C1 segment of cervical spinal cord (tissue), 14 donors: ENCODE data around the gene PAN3.
A peak's percentile ranks its signal among the peaks of the same experiment; 100 is the strongest.
"Not testable (repeated sequence)": the region's sequence is repeated elsewhere in the genome, so short reads cannot be mapped to it uniquely, and the experiment has no call there.

Source experiments
- DNase-seq, 14 donors: peaks; one replicate each; lab custom pipeline; 2025; lab: John Stamatoyannopoulos, UW

The PAN3 gene, protein sequence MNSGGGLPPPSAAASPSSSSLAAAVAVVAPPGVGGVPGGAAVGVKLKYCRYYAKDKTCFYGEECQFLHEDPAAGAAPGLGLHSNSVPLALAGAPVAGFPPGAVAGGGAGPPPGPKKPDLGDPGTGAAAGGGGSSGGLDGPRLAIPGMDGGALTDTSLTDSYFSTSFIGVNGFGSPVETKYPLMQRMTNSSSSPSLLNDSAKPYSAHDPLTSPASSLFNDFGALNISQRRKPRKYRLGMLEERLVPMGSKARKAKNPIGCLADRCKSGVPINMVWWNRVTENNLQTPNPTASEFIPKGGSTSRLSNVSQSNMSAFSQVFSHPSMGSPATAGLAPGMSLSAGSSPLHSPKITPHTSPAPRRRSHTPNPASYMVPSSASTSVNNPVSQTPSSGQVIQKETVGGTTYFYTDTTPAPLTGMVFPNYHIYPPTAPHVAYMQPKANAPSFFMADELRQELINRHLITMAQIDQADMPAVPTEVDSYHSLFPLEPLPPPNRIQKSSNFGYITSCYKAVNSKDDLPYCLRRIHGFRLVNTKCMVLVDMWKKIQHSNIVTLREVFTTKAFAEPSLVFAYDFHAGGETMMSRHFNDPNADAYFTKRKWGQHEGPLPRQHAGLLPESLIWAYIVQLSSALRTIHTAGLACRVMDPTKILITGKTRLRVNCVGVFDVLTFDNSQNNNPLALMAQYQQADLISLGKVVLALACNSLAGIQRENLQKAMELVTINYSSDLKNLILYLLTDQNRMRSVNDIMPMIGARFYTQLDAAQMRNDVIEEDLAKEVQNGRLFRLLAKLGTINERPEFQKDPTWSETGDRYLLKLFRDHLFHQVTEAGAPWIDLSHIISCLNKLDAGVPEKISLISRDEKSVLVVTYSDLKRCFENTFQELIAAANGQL

DNA sequence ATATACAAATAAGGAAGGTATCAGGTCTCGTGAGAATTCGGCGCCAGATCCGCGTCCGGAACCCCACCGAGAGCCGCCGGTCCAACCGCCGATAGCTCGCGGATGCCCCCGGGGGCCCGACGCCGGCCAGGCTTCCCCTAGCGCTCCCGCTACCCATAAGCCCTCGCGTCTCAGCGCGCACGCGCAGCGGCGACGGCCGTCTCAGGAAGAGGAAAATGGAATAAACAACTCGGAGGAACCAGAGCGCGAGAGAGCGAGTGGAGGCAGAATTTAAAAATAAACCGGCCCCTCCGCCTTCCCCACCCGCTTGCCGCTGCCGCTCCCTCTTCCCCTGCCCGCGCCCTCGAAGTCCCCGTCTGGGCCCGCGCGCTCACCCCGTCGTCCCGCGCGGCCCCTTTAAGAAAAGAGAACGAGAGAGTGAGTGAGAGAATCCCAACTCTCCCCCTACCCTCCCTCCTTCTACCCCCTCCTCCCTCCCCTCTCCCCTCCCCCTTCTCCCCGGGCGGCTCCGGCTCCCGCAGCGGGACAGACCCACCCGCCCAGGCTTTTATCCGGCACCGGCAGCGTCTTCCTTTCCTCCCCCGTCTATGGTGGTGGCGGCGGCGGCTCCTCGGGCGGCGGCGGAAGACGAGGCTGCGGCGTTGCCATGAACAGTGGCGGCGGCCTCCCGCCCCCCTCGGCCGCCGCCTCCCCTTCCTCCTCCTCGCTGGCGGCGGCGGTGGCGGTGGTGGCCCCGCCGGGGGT, at the start of gene PAN3:
Gene PAN3 (plus strand): TSS at position 534 of the 744 bp plus-strand sequence. CDS start 113 bp downstream, at position 647.
- DNase-seq: peak; percentile 47 to 94 (median 84)

- no peak for DNase-seq
These were observed 49.3 kb upstream of the PAN3 start for GRCh38 chr13:28089065-28089464.

DNA sequence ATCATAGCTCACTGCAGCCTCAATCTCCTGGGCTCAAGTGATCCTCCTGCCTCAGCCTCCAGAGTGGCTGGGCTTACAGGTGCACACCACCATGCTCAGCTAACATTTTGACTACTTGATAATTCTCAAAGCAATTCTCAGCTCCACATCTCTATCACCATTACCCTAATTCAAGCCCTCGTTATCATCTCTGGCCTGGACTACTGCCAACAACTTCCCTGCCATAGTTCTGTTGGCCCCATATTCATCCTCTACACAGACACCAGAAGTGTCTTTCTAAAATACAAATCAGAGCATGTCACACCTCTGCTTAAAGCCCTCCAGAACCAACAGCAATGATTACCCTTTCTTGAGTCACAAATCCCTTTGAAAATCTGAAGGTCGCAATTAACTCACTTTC, 45.9 kb upstream of the PAN3 start:
- DNase-seq: no peak

- no peak for DNase-seq
These were observed 44.5 kb upstream of the PAN3 start for GRCh38 chr13:28093881-28094280.

DNA sequence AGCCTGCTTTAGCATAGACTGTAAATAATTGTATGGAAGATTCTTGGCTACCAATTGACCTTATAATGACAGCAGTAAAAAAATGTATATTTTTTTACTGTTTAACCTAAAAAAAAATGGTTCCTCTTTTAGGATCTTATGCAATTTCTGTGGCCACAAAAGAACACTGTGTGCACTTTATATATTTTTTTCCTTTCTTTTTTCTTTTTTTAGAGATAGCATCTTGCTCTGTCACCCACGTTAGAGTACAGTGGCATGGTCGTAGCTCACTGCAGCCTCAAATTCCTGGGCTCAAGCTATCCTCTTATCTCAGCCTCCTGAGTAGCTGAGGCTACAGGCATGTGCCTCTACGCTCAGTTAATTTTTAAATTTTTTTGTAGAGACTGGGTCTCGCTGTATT, 44.0 kb upstream of the PAN3 start:
- no peak for DNase-seq

DNA sequence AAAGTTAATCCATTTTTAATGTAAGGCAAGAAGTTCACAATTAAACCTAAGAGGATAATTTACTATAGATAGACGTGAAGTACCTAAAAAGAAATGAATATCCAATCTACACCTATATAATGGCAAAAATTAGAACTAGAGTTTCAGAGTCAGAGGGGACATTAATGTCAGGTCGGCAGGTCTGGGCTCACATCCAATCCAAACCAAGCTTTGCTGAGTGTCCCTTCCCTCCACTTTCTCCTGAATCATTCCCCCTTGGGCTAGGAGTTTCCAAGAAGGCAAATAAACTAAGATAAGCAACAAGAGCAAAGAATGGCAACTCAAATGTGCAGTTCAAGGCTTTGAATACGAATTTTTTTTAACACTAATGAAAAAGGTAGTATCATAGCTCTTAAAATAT, 40.8 kb upstream of the PAN3 start:
- DNase-seq: no peak

DNA sequence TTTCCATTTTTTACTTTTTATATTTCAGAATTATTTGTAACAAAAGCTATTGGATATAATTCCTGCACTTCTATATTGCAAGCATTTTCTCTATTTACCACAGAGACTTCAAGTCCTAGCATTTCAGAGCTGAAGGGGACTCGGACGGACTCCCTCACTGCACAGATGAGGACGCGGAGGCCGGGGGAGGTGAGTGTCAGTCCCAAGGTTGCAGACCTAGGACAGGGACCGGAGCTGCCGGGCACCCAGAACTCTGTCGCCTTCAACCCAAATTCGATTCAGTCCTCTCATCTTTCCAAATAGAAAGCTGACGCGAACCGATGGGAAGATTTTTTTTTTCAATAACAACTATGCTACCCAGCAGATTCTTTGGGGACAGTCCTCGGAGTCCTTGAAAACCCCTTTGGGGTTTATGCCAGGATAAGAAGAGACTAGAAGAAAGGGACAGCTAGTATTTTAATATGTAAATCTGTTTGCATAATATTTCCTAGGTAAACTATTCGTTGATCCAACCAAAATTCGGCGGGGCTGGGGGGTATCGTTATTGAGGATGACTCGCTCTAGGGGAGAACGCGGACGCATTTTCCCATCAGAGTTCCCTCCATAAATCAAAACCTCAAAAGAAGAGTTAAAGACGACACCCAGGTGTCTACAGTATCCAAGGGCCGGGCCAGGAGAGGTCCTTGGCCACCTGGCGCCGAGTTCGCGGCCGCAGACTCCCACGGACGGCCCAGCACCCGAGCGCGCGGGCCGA, 38.8 kb upstream of the PAN3 start:
- peak in 1 of 14 donors; percentile 52 for DNase-seq

DNA sequence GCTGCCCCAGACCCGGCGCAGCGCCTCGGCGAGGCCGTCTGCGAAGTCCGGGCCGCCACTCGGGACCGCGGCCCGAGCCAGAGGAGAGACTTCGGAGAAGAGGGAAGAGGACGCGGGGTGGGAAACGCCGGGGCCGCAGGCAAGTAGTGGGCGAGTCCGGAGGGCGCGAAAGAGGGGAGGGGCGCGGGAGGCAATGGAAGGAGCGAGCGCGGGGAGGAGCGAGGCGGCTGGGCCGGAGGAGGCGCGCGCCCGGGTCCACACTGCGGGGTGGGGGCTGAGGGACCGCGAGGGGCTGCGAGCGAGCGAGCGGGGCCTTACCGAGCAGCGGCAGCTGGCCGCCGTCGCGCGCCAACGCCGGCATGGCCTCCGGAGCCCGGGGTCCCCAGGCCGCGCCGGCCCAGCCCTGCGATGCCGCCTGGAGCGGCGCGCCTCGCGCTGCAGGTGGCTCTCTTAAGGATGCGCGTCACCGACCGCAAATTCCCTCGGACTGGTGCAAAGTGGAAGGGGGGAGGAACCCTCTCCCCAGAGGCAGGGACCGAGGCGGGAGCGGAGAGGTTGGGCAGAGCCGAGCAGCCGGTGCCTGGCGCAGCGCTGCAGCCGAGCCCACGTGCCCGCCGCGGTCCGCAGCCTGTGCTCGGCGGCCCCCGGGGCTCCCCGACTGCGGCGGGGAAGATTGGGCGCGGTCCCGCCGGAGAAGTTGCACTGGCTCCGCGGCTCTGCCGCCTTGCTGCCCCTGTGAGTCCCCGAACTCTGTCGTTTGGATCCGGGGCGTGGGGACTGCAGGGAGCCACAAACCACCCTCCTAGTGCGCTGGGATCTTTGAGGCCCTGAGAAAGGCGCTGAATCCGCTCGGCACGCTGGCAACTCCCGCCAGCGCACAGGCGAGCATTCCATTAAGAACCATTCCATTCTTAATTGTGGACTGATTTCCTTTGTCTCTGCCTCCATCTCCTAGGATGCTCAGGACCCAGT, 37.9 kb upstream of the PAN3 start, which contains the start of gene FLT3:
Gene FLT3 (minus strand): TSS at position 427 of the 972 bp plus-strand sequence. CDS start 66 bp downstream, at position 361.
- DNase-seq: peak in 3 of 14 donors; percentile 8 to 79 (median 31)

DNA sequence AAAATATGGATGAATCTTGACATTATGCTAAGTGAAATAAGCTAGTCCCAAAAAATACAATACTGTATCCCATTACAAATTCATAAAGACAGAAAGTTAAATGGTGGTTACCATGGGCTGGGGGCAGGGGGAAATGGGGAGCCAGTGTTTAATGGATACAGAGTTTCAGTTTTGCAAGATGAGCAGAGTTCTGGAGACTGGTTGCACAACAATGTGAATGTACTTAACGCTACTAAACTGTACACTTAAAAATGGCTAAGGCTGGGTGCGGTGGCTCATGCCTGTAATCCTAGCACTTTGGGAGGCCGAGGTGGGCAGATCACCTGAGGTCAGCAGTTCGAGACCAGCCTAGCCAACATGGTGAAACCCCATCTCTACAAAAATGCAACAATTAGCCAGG, 36.5 kb upstream of the PAN3 start:
- not testable (repeated sequence) for DNase-seq

DNA sequence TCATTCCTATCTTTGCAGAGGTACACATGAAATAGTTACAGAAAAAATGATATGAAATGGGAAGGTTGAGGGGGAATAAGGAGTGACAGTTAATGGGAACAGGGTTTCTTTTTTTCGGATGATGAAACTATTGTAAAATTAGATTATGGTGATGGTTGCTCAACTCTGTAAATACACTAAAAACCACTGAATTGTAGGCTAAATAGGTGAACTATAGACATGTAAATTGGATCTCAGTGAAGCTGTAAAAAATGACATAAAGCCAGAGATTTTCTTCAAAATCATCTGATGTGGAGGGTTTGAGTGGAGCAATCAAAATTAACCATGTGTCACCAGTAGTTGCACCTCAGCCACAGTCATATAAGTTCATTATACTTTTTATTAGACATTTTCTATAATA, 31.4 kb upstream of the PAN3 start:
- DNase-seq: no peak

DNA sequence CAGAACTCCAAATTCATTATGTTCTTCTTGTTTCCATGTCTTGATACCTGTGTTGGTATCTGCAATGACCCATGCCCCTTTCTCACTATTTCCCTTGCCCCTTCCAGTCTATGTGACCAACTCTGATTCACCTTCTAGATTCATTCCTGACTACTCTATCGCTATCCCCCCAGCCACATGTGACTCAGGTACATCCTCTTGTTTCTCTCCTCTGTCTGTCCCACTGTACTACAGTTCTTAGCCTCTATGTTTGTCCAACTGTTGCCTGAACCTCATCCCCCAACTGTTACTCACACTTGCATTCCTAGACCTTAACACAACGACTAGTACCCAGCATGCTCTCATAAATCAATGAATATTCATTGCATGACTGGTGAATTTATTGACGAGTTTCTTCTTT, 27.9 kb upstream of the PAN3 start:
- DNase-seq: no peak

GRCh38 chr13:28116736-28117135, 21.6 kb upstream of the PAN3 start:
- DNase-seq: peak in 1 of 14 donors; percentile 58

- DNase-seq: peak in 2 of 14 donors; percentile 19 to 86
These were observed 20.5 kb upstream of the PAN3 start for GRCh38 chr13:28117689-28118377.

GRCh38 chr13:28120317-28120716, 18.0 kb upstream of the PAN3 start:
- DNase-seq: no peak

GRCh38 chr13:28121224-28121623, 17.1 kb upstream of the PAN3 start:
- DNase-seq: no peak

DNA sequence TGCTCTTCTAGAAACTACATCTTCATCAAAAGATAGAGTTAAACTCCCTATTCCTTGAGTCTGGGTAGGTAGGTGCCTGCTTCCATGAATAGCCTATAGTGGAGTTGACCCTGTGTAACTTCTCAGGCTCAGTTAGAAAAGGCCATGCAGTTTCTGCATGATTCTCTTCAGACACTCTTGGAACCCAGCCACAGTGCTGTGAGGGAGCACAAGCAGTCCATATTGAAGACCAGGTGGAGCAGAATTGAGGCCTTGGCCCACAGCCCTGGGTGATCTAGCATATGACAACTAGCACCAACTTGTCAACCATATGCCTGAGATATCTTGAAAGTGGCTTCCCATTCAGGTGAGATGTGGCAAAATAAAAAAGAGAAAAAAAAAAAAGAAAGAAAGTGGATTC, 10.3 kb upstream of the PAN3 start:
- DNase-seq: peak in 3 of 14 donors; percentile 27 to 98 (median 50)

- no peak for DNase-seq
These were observed 9.4 kb upstream of the PAN3 start for GRCh38 chr13:28128926-28129325.

DNA sequence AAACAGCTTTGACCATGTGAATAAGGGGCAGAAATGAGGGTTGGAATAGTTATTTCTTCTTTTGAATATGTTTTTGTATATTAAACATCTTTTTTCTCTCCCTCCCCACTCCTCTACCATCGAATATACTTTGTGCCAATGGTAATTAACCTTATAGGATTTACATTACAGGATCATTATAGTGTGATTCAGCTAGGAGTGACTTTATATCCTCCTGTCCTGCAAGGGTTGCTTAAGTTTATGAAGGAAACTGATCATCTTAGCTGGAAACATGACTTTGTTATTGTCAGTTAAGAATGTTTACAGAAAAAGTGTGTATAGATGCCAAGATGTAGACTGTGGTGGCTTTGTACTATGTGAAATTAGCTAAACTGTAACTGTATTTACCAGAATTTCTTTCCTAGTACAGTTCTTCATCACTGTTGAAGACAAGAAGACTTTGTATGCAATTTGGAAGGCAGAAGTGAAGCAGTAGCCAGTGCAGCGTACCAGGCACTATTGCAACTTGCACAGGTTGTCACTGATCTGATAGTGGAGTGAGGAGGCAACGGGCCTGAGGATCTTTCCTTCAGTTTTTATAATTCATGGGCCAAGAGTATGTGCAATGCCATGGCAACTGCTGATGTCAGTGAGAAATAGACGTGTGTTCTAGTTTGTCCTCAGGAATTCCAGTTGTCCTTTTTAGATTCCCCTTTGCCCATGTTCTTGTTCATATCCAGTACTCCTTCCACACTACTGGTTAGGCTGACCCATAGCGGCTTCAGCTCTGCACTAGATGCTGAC, 8.2 kb upstream of the PAN3 start:
- no peak for DNase-seq
